GM19397 (cell line): ENCODE data around the gene KIAA0408.
"Not testable (repeated sequence)": the region's sequence is repeated elsewhere in the genome, so short reads cannot be mapped to it uniquely, and the experiment has no call there.

Experiments used
- ATAC-seq: cut with Tn5 transposase; IDR thresholded peaks from one replicate; pipeline ENCODE4 v1.9.1; 2021; ENCODE audit warnings: mild to moderate bottlenecking, moderate library complexity; ENCODE audit not compliant: unreplicated experiment

The KIAA0408 gene

DNA sequence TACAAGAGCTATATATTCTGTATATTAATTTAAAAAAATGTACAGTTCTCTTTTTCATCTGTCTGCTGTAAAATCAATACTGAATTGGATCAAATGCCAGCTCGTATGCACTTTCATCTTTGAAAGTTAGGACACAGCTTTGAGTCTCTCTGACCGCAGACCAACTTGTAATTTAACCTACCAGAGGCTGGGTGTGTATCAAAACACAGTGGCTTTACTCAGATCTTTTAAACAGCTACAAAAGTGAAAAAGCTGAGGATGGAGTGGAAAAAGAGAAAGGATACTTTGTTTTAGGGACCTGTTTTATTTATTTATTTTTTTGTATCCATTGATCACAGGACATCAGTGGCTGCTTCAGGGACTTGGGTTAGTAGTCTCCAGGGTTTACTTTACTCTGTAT is 44.1 kb downstream of the KIAA0408 start:
- ATAC-seq = no peak

DNA sequence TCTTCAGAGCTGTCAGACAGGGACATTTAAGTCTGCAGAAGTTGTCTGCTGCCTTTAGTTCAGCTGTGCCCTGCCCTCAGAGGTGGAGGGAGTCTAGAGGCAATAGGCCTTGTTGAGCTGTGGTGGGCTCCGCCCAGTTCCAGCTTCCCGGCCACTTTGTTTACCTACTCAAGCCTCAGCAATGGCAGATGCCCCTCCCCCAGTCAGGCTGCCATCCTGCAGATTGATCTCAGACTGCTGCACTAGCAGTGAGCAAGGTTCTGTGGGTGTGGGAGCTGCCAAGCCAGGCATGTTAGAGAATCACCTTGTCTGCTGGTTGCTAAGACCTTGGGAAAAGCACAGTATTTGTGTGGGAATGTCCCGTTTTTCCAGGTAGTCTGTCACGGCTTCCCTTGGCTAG is 46.1 kb downstream of the KIAA0408 start:
- not testable (repeated sequence) for ATAC-seq

DNA sequence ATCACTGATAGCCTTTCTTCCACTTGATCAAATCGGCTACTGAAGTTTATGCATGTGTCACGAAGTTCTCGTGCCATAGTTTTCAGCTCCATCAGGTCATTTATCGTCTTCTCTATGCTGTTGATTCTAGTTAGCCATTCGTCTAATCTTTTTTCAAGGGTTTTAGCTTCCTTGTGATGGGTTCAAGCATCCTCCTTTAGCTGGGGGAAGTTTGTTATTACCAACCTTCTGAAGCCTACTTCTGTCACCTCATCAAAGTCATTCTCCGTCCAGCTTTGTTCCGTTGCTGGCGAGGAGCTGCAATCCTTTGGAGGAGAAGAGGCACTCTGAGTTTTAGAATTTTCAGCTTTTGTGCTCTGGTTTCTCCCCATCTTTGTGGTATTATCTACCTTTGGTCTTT is 47.2 kb downstream of the KIAA0408 start:
- not testable (repeated sequence) for ATAC-seq
